ENCODE measurements around the gene KIAA0930. TPM values are rescaled to one million over a fixed set of nuclear protein-coding genes. Genes with fewer than 3 reads are reported as not detected.
A peak's percentile ranks its signal among the peaks of the same experiment; 100 is the strongest.

Gene KIAA0930
- total RNA-seq, 2 donors from 2014 or later = 29.1 to 55.1 TPM

DNA sequence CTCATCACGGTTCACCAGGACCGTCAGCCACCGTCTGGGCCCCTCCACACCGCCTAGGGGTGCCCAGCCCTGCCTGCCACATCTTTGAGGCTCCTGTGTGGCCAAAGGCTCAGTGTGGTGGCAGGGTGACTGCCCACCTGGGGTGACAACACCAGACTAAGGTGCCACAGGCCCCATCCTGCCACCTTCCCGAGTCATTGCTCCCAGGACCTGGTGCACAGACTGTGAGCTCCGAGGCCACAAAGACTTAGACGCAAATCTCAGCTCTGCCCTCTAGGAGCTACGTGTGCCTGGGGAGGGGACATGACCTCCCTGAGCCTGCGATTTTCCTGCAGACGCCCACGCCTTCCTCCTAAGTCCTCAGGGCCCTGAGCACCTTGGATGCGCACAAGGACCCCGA, 36.5 kb downstream of the KIAA0930 start:
- WGBS = 77% methylated on average over 13 of the region's 13 CpGs
- Histone ChIP-seq H3K27me3 (replicated peaks; ENCODE audit: insufficient read depth) (no peaks in the 10 kb centered on the region), H3K4me1 (replicated peaks) (no peaks in the 10 kb centered on the region), H3K9me3 (no peaks in the 10 kb centered on the region), H3K36me3 (peaks cover 0 to 6% of the 10 kb centered on the region in 2 donors), H3K4me3 (no peak overlapping the region), H3K27ac (no peak overlapping the region)
- intact Hi-C loops (cut with DNase I) = no loop called here
- TF ChIP-seq, protein P1, sequence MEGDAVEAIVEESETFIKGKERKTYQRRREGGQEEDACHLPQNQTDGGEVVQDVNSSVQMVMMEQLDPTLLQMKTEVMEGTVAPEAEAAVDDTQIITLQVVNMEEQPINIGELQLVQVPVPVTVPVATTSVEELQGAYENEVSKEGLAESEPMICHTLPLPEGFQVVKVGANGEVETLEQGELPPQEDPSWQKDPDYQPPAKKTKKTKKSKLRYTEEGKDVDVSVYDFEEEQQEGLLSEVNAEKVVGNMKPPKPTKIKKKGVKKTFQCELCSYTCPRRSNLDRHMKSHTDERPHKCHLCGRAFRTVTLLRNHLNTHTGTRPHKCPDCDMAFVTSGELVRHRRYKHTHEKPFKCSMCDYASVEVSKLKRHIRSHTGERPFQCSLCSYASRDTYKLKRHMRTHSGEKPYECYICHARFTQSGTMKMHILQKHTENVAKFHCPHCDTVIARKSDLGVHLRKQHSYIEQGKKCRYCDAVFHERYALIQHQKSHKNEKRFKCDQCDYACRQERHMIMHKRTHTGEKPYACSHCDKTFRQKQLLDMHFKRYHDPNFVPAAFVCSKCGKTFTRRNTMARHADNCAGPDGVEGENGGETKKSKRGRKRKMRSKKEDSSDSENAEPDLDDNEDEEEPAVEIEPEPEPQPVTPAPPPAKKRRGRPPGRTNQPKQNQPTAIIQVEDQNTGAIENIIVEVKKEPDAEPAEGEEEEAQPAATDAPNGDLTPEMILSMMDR (IDR thresholded peaks at IDR 0.05) = no peak
- TF ChIP-seq POLR2AphosphoS5 (IDR thresholded peaks at IDR 0.05) = no peak
- no peak for TF ChIP-seq POLR2A (IDR thresholded peaks at IDR 0.05)
- no peak for DNase-seq (ENCODE audit: low spot score)

DNA sequence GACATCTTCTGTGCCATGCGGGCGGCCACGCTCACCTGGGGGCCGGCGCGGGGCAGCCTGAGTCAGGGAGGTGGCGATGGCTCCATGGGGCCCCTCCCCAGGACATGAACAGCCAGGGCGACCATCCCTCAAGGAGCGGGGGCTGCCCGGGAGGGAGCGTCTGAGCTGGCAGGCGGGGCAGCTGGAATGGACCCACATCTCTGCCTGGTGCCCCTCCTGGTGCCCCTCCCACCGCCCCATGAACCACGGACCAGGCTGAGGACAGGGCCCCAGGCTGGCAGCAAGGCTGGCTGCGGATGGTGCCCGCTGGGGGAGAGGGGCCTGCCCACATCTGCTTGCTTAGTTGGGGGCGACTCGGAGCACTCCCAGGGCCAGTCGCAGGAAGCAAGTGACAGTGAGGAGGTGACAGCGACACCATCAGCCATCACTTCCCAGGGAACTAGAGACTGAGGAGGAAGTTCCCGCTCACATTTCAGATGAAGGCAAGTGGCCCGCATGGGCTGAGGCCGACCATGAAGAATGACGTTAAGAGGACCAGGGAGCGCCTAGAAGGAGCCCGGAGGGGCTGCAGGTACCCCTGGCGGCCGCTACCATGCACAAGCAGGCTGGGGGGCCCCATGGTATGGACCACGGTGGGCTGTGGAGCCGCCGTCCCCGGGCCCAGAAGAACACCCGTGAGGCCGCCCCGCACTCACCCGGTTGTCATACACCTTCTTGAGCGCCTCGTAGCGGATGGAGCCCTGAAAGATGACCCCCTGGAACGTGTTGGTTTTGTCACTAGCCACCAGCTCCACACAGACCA, 37.3 kb downstream of the KIAA0930 start:
- no peak overlapping the region for H3K4me3 ChIP-seq
- no peaks in the 10 kb centered on the region for H3K4me1 ChIP-seq (replicated peaks)
- WGBS = 91% methylated on average over 33 of the region's 40 CpGs
- H3K27ac ChIP-seq = no peak overlapping the region
- no peaks in the 10 kb centered on the region for H3K9me3 ChIP-seq
- TF ChIP-seq POLR2AphosphoS5 (IDR thresholded peaks at IDR 0.05) (no peak), POLR2A (IDR thresholded peaks at IDR 0.05) (no peak)
- TF ChIP-seq, protein P1 (IDR thresholded peaks at IDR 0.05) = no peak
- no peaks in the 10 kb centered on the region for H3K27me3 ChIP-seq (replicated peaks; ENCODE audit: insufficient read depth)
- peaks cover 0 to 6% of the 10 kb centered on the region in 2 donors for H3K36me3 ChIP-seq
- intact Hi-C loops (cut with DNase I) = no loop called here
- DNase-seq (ENCODE audit: low spot score) = no peak

DNA sequence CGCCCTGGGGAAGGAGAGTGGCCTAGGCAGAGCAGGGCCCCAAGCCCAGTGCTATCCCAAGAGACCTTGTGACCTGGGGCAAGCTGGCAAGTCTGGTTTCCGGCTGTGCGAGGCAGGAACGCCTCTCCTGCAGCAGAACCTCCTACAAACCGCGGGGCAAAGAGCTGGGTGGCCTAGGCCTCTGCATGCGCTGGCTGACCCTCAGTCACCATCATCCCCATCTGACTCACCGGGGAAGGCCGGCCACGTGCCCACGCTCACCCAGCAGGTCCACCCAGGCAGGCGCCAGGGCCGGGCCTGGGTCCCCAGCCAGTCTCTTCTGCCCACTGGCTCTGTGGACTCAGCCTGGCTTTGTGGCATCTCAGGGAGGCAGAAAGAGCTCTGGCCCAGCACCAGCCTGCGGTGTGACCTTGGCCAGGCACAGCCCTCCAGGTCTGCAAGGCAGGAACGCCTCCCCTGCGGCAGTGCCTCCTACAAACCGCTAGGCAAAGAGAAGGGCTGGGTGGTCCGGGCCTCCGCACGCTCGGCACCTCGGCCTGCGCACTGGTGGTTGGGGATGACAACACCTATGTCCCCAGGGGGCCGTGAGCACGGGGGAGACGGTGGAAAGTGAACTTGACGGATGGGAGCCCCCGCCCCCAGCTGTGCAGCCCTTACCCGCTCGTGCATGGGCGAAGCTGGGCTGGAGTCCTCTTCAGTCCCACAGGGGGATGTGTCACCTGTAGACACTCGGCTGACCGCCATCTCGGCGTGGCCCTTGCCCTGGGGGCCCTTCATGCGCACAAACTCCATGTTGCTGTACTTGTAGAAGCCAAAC, 38.2 kb downstream of the KIAA0930 start:
- Histone ChIP-seq H3K27ac (no peak overlapping the region), H3K27me3 (replicated peaks; ENCODE audit: insufficient read depth) (no peaks in the 10 kb centered on the region), H3K9me3 (no peaks in the 10 kb centered on the region), H3K4me3 (no peak overlapping the region), H3K36me3 (peaks cover 0 to 6% of the 10 kb centered on the region in 2 donors), H3K4me1 (replicated peaks) (no peaks in the 10 kb centered on the region)
- intact Hi-C loops (cut with DNase I) = no loop called here
- no peak for DNase-seq (ENCODE audit: low spot score)
- WGBS = 91% methylated on average over 36 of the region's 36 CpGs
- TF ChIP-seq POLR2A (IDR thresholded peaks at IDR 0.05) = no peak
- TF ChIP-seq, protein P1 (IDR thresholded peaks at IDR 0.05) = no peak
- no peak for TF ChIP-seq POLR2AphosphoS5 (IDR thresholded peaks at IDR 0.05)

DNA sequence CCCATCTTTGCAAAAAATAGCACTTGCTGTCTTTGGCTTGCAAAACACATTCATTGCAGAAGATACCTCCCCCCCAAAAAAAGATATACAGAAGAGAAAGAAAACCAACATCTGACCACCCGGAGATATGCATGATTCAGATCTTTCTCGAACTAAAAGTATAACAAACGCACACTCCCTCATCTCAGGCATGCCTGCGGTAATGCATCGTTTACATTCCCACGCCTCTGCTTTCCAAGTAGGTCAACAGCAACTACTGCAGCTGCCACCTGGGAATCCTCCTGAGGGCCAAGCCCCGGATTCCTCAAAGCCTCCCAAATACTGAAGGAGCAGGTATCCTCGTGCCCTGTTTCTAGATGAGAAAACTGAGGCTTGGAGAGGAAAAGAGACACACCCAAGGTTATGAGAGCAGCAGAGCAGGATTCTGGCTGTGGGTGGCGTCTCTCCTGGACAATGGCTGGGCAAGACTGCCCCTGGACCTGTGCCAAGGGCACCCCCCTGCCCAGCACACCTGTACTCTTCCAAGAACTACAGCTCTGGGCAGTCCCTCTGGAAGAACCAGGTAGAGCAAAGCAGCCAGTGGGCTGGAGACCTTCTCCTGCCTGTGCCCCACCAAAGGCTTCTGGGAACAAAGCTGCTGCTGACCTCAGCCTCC, 38.9 kb downstream of the KIAA0930 start:
- peak overlapping the region in 1 of 2 donors; percentile 13 for H3K27ac ChIP-seq
- H3K4me3 ChIP-seq = no peak overlapping the region
- no peaks in the 10 kb centered on the region for H3K4me1 ChIP-seq (replicated peaks)
- no peaks in the 10 kb centered on the region for H3K9me3 ChIP-seq
- no peak for DNase-seq (ENCODE audit: low spot score)
- TF ChIP-seq POLR2AphosphoS5 (IDR thresholded peaks at IDR 0.05) = peak; percentile 24
- TF ChIP-seq, protein P1 (IDR thresholded peaks at IDR 0.05) = no peak
- peaks cover 0 to 6% of the 10 kb centered on the region in 2 donors for H3K36me3 ChIP-seq
- no peaks in the 10 kb centered on the region for H3K27me3 ChIP-seq (replicated peaks; ENCODE audit: insufficient read depth)
- WGBS = 23% methylated on average over 9 of the region's 9 CpGs
- intact Hi-C loops (cut with DNase I) = no loop called here
